Skeletal muscle tissue (tissue), 5 donors: ENCODE results near the gene MAGEH1. TPM values are rescaled to one million over a fixed set of nuclear protein-coding genes. Genes with fewer than 3 reads are reported as not detected.
A peak's percentile ranks its signal among the peaks of the same experiment; 100 is the strongest.

Source experiments
- H3K27ac ChIP-seq: one replicate; pipeline ENCODE4 v1.7.0; 2013; ENCODE audit warnings: mild to moderate bottlenecking, low read depth, low read length, inconsistent platforms
- H3K27me3 ChIP-seq, 3 donors: one replicate each; pipeline ENCODE4 v1.7.0; 2013; ENCODE audit warnings: low read length in 3 of 3; ENCODE audit not compliant: control insufficient read depth in 3 of 3, insufficient read depth in 3 of 3
- H3K36me3 ChIP-seq, 3 donors: one replicate each; pipeline ENCODE4 v1.7.0; 2013; ENCODE audit warnings: low read length in 3 of 3; ENCODE audit not compliant: control insufficient read depth in 3 of 3, insufficient read depth in 3 of 3
- H3K4me1 ChIP-seq, 3 donors: one replicate each; pipeline ENCODE4 v1.7.0; 2013; ENCODE audit warnings: low read length in 3 of 3, mild to moderate bottlenecking in 3 of 3; ENCODE audit not compliant: control insufficient read depth in 3 of 3, insufficient read depth in 3 of 3
- H3K4me3 ChIP-seq, 3 donors: one replicate each; pipeline ENCODE4 v1.7.0; 2013; ENCODE audit warnings: low read length in 3 of 3
- H3K9ac ChIP-seq, 3 donors: one replicate each; pipeline ENCODE4 v1.7.0; 2013; ENCODE audit warnings: low read length in 3 of 3, mild to moderate bottlenecking in 3 of 3, moderate library complexity in 2 of 3, low read depth in 1 of 3
- H3K9me3 ChIP-seq, 3 donors: one replicate each; pipeline ENCODE4 v1.7.0; 2013; ENCODE audit warnings: low read length in 3 of 3; ENCODE audit not compliant: control insufficient read depth in 3 of 3
- small RNA-seq: library from RNA; depleted of rRNA; stranded (forward); fragments of <200 nt; gene quantifications from one replicate; pipeline ENCODE3, GENCODE V24; 2014
- total RNA-seq: library from RNA; depleted of rRNA; stranded (reverse); fragments of >200 nt; gene quantifications from one replicate; pipeline ENCODE4 v1.2.3, GENCODE V29; 2014
- donor health status: Osteomylitis.

Gene MAGEH1
- total RNA-seq, 1 donor from 2014 or later = 41.8 TPM

DNA sequence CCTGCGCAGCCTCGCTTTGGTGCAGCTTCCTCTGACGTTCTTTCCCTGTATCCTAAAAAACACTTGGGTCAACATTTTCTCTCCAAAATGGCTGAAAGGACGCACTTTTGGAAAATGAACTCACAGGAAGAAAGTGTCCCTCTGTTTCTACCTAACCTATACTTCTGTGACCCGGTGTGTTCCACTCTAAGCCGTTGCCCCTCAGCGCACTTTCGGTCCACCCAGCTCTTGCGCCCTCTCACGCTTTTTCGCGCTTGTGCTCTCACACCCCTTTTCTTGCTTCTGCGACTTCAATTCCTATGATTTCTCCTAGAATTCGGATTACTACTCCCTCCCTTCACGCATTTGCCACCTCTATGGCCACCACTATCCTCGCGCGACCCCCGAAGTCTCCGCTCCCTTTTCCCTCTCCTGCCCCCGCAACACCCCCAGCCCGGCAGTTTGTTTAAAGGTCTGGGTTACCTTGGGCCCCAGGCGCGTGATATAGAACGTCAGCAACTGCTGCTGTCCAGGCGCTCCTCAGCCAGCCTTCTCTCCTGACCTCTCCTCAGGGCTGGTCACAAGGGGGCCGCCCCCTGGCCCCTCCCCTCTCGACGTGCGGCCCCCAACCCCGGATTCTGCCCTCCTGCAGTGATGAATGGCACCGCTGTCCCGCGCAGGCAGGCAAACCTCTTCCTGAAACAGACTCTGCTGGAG, 37.5 kb downstream of the MAGEH1 start, which contains the start of gene USP51:
Gene USP51, minus strand, starts transcription at position 535 of the 696 bp plus-strand sequence. CDS start 909 bp downstream, outside the sequence.
- H3K27me3 ChIP-seq = no peaks in the 10 kb centered on the region
- H3K36me3 ChIP-seq = no peaks in the 10 kb centered on the region
- H3K4me1 ChIP-seq = peaks cover 0 to 6% (median 3%) of the 10 kb centered on the region in 3 donors
- peak within 1 kb of the TSS; percentile 67 to 87 (median 81) for H3K4me3 ChIP-seq
- no peaks in the 10 kb centered on the region for H3K9me3 ChIP-seq
- peak within 1 kb of the TSS; percentile 91 for H3K27ac ChIP-seq
- peak within 1 kb of the TSS; percentile 72 to 83 (median 81) for H3K9ac ChIP-seq

DNA sequence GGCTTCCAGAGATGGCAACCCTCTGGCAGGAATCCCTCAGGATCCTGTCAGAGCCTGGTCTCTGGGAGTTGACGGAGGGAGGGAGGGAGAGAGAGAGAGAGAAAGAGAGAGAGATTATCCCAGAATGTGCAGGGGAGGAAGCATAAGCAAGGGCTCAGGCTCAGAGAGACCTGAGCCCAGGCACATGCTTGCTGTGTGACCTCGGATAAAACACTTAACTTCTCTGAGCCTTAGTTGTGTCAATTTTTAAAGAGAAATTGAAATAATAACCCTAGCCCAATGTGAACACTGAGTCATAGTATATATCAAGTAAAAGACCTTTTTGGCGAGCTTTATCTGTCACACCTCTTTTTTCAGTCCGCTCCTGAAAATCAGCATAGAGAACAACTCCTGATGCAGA, 38.2 kb downstream of the MAGEH1 start:
- peak overlapping the region; percentile 91 for H3K27ac ChIP-seq
- H3K27me3 ChIP-seq = no peaks in the 10 kb centered on the region
- H3K4me1 ChIP-seq = peaks cover 0 to 6% (median 3%) of the 10 kb centered on the region in 3 donors
- no peaks in the 10 kb centered on the region for H3K9me3 ChIP-seq
- no peaks in the 10 kb centered on the region for H3K36me3 ChIP-seq
- peak overlapping the region in 1 of 3 donors; percentile 87 for H3K4me3 ChIP-seq
- peak overlapping the region; percentile 72 to 83 (median 81) for H3K9ac ChIP-seq

DNA sequence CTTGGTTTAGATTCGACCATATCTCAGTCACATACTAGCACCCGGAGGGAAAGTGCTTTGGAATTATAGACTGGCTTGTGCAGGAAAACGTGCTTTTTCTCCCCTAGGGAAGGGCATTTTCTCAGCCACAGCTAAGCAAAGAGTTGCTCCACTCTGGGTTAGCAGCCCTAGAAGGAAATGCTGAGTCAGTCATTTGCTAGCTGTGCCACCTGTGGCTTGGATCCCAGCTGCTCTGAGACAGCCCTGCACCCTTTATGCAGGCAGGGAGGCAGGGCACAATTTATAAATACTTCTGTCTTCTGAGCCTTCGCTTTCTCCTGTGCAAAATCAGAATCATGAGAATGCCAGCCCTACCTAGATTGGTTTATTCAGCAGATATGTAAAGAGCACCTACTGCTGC, 39.0 kb downstream of the MAGEH1 start:
- H3K36me3 ChIP-seq = no peaks in the 10 kb centered on the region
- H3K9ac ChIP-seq = no peak overlapping the region
- no peak overlapping the region for H3K4me3 ChIP-seq
- H3K27me3 ChIP-seq = no peaks in the 10 kb centered on the region
- peaks cover 0 to 6% (median 3%) of the 10 kb centered on the region in 3 donors for H3K4me1 ChIP-seq
- H3K9me3 ChIP-seq = no peaks in the 10 kb centered on the region
- H3K27ac ChIP-seq = no peak overlapping the region

Small RNA genes within 50 kb of the gene (small RNA-seq; reads per million reads assigned to genes)
- gene MIR4536-2 = not detected

Other genes starting within 250 kb of the MAGEH1 start
- not detected for gene PAGE5, start 231.8 kb upstream of the MAGEH1 start, total RNA-seq
- gene PAGE3, start 187.2 kb upstream of the MAGEH1 start, total RNA-seq = not detected
- gene USP51, start 37.7 kb downstream of the MAGEH1 start, total RNA-seq = 1.6 TPM
- not detected for gene FOXR2, start 171.3 kb downstream of the MAGEH1 start, total RNA-seq